Activated CD8-positive, alpha-beta memory T cell treated with anti-CD3 and anti-CD28 coated beads for 4 hours (primary cell): Measurements from ENCODE around the gene UMODL1.

Experiments used
- DNase-seq, 2 donors: peaks; one replicate each; pipeline ENCODE4 v3.0.0-alpha.2; 2020; ENCODE audit warnings: low read depth in 2 of 2

UMODL1 gene

DNA sequence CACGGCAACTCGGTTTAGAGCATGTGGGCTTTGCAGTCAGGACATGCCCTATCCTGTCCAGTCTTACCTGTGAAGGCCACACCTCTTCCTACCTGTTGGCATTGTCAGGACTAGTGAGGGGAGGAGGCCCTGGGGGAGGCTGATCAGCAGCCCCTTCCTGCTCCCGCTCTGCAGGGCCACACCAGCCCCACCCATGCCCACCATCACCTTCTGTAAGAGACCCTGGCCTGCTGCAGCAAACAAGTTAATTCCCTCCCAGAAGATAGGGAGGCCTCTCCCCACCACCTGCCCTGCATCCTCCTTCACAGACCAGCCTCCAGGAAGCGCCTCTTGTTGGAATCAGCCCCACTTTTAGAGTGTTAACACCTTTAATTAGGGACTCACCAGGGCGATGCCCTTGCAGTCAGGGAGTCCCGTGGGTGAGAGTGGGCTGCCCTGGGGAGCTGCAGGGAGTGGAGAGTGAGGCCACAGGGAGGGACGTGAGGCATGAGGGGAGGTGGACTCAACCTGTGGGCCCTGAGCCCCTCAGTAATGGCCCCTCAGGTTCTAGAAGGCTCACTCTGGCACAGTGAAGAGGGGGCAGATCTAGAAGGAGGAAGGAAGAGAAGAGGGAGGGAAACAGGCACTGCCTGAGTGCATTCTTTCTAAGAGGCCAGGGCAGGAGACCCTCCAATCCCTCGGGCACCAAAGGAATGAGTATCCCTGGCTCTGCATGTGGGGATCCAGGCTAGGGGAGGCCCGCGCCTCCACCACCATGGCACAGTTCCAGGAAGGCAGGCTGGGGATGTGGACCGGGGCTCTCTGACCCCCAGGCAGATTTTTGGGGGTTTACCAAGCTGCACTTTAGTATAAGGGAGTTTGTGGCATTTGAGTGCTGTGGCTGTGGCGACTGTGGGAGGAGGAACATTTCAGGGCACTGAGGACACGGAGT is 8.2 kb downstream of the UMODL1 start:
- no peak for DNase-seq

DNA sequence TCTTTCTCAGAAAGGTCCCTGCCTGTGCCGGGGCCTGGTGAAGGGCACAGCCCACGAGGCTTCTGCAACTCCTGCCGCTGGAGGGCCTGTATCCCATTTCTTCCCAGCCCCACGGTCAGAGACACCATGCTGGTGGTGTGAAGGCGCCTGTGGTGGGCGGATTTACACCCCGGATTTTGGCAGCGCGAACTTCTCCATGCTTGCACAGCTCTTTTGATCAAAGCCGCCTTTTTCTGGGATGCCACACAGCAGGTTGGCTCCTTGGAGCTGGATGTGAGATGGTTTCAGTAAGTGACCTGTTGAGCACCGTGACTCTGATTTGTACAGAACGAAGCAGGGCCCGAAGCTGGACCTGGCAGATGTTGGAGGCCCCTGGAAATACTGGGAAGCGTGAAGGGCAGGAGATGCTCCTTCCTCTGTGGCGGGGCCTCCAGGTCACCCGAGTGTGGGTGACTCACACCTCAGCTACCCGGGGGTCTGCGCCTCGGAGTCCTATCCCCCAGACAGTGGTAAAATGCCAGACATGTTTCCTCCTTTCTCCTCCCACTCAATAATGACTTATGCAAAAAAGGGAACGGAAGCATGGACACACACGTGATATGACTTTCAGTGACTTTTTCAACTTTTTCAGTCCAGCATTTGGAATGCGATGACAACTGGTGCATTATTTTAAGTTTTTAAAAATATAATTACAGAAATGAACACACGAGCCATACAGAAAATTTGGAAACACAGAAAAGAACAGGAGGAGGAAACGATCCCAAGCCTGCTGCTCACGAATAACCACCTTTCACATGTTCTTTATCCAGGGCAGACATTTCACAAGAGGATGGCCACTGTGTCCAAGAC is 9.0 kb downstream of the UMODL1 start:
- DNase-seq, result no peak

DNA sequence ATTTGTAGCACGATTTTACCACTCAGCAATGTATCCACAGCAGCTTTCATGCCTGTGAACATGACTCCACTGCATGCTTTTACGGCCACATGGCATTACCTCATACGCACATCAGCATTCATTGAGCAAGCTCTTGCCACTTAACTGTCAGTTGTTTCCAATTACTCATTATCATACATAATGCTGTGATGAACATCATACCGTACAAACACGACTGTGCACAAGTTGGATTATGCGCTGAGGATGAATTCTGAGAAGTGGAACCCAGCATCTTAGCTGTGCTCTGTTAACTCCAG is 9.6 kb downstream of the UMODL1 start:
- DNase-seq, result no peak

DNA sequence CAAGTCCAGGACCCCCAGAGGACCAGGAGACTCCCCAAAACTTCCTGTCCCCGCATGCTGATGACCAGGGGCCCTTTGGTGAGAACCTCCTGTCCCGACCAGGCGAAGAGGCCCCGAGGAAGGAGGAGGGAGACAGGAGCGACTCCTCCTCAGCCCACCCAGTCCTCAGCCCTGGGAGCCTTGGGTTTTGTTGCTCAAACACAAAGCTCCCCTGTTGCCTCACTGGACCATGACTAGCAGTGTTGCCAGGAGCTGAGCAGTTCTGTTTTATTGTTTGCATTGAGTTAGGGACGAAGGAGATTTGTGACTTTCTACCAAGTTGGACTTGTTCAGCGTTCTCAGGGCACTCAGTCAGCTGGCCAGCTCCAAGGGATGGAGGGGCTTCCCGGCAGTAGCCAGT is 10.0 kb downstream of the UMODL1 start:
- DNase-seq, result no peak

DNA sequence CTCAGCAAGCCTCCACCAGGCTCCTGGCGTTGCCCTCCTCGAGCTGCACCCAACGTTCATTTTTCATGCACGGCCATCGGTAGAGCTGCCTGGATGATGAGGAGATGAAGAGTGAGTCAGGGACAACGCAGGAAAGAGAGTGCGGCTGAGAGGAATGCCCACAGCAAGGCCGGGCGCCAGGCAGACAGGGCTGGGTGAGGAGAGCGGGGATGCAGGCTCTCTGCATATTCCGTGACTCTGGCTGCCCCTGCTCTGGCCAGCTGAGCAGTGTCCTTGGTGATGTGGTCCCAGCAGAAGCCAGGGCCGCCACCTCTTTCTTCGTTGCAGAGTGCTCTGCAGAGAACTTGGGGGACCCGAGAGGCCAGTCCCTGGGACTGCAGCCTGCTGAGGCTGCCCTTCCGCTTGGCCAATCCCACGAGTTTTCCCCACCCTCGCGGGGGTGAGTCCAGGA is 10.8 kb downstream of the UMODL1 start:
- DNase-seq, result no peak

DNA sequence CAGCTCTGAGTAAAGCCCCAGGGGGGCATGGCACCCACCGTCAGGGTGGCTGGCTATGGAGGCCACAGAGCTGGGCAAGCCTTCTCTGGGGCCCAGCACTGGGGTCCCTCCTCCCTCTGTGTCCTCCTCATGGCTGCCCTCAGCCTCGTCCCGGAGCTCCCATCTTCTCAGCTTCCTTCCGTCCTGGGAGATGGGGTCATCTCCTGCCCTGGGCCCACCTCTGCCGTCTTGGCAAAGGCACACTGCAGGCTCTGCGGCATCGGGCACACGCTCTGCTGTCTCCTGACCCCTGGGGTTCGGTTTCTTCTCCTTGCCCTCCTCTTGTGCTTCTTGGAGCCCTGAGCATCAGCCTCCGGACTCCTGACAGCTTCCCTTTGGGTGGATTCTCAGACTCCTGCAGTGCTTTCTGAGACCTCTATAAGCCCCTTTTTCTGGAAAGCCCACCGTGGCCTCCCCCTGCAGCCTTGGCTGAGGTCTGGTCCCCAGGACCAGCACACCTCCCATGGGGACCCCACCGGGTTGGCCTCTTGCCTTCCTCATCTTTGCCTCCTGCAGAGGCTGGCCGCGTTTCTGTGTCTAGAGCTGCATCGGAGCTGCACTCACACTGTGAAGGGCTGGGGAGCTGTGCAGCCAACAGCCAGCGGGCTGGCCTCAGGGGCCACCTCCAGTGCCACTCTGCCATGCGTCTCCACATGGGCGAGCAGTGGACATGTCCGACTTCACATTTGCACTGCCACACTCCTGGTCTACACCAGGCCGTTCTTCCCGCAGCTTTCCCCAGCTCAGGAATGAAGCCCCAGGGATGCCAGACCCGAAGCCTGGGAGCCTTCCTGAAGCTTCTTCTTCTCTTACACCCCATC is 11.6 kb downstream of the UMODL1 start:
- DNase-seq, result no peak

DNA sequence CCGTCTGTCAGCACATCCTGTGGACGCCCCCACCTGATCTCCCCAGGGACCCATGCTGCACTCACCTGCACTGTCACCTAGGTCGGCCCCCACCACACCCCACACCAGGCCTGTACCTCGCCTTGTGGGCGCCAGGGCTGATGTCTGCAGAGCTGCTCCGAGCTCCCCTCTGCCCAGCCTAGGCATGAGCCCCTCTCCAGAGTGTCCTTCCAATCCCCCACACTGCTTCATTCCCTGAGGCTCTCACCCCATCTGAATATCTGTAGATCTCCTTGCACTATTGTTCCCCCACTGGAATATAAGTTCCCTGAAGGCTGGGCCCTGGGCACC is 12.2 kb downstream of the UMODL1 start:
- no peak for DNase-seq

DNA sequence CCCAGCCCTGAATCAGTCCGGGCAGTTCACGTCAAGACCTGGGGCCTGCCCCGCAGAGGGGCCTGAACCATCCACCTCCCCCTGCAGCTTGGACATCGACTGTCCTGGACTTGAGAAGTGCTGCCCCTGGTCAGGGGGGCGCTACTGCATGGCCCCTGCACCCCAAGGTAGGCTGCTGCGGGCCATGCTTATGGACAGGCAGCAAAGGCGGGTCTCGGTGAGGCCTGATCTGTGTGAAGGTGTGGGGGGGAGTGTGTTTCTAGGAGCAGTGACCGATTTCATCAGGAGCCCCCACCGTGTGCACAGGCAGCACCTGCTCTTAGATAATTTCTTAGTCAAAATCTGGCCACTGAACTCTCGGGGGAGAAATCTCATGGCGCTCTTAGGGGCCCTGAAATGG is 13.0 kb downstream of the UMODL1 start:
- no peak for DNase-seq

DNA sequence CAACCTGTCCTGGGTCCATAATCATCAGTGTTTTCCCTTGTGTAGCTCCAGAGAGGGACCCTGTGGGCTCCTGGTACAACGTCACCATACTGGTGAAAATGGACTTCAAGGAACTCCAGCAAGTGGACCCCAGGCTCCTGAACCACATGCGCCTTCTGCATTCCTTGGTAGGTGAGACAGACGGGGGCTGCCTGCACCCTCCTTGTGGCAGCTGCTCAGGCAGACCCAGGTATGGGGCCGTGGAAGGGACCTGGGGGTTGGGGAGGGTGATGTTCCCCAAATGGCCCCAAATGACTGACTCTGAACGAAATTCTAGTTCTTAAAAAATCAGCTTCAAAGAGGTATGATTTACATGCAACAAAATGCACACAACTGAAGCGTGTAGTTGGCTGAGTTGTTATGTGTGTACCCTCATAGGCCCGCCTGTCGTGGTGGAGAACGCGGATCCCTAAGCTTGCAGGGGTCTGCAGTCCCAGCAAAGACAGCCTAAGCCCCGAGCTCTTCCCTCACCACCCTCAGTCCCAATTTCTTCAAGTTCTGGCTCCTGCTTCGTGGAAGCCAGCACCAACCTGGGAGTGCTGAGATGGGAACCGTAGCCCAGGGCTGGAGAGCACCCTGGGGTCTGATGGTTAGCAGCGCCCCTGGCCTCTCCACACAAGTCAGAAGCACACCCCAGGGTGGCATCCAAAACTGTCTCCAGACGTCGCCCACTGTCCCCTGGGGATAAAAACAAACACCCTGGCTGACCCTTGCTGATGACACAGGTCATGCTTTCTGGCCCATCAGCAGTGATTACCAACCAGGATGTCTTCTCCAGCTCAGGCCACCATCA is 14.3 kb downstream of the UMODL1 start:
- DNase-seq, result no peak

DNA sequence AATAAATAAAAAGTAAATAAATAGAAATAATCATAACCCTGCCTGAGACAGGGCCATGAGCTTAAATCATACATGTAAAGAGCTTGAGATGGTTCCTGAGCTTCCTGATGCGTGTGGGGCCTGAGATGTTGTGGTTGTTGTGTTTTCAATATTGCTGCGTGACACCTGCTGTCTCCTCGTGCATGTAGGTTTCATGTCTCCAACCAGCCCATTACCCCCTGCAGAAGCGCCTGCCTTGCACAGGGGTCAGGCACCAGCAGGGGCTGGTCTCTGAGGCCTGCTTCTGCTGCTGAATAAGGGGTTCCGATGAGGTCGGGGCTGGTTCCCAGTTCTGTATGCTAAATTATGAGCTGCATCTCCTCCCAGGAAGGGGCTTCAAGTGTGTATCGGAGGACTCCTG is 15.9 kb downstream of the UMODL1 start:
- no peak for DNase-seq

DNA sequence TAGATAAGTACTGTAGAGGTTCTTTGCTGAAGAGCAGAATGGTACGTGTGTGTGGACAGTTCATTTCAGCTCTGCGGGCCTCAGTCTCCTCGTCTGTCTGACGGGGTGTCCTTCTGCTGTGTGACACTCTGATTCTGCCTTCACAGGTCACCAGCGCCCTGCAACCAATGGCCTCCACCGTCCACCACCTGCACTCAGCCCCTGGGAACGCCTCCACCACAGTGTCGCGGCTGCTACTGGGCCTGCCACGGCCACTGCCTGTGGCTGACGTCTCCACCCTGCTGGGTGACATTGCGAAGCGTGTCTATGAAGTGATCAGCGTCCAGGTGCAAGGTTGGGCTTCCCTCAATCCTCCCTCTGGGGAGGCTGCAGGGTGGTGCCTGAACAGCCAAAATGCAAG is 17.0 kb downstream of the UMODL1 start:
- DNase-seq, result no peak

DNA sequence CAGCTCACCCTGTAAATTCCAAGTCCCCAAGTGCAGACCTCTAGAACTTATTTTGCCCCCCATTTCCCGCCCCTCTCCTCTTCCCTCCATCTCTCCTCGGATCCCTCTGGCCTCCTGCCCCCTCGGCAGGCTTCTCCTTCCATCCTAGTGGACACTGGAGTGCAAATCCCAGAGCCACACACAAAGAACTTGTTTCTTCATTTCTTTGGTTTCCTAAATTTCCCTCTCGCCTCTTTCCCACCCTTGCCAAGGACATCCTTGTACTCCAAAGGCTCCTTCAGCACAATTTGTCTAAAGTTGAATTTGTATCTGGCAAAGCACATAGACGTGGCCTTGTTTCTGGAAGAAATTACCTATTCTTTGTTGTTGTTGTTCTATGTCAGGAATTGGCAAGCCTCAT is 17.5 kb downstream of the UMODL1 start:
- no peak for DNase-seq

DNA sequence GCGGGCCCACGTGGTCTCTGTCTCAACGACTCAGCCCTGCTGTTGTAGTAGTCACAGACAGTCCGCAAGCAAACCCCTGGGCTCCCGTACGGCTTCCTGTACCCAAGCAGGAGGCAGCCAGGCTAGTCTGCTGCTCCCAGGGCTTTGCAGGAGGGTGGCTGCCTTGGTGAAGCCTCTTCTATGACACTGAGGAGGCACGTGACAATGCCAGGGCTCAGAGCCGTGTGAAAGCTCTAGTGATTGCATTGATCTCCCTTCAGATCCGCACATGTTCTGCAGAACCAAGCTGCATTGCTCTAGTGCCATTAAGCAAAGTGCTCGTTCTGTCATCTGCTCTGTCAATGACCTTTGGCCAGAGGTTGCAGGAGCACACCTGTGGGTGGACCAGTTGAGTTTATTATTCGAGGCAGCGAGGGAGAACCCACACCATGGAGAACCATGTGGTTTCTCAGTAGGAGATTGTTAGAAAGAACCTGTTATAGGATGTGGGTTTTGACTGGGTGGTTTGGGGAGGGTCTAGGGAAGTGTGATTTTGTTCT is 18.0 kb downstream of the UMODL1 start:
- DNase-seq, result no peak

DNA sequence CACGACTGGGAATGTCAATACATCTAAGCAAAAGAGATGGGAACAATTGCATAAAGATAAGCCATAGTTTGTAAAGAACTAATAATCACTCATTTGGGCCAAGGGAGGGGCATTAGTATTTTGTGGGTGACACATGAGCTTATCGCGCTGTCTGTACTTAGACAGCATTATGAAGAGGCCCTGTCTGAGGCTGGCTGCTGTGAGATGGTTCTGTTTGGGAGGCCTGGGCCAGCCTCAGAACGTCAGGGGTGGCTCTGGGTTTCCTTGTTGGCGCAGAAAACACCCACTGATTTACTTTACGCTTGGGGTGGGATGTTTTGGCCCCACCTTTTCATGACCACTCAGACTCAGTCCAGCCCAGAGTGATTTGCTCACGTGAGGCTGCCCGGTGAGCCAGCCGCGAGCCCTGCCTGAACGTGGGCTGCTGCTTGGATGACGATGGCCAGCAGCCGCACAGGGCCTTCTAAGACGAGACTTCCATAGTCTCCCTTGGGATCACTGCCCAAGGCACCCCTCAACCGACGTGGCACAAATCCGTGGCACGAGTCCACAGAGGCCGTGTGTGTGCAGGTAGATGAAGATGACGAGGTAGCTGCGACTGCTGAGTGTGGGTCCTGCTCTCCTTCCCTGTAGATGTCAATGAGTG is 18.7 kb downstream of the UMODL1 start:
- no peak for DNase-seq

DNA sequence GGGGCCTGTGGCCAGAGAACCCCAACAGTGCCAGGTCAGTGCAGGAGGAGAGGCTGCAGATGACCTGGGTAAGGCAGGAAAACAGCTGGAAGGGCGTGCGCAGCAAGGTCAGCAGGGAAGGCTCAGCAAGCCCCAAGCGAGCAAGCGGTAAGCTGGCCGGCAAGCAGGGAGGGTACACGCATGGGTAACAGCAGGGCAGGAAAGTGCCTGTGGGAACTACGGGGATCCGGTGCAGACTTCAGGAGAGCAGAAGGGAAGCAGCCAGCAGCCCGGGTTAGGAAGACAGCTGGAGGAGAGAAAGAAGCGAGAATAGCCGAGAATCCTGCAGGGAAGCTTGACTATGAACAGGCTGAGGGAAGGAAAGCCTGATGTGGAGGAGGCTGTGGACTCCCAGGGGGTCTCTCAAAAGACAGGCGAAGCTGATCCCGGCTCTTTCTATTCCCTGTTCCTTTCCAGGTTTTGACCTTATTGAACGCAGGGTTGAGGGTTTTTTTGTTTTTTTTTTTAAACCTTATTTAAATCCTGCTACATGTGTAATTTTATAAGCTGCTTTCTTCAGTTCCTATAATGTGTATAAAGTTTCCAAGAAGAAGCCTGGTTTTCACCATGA is 20.9 kb downstream of the UMODL1 start:
- DNase-seq, result no peak

DNA sequence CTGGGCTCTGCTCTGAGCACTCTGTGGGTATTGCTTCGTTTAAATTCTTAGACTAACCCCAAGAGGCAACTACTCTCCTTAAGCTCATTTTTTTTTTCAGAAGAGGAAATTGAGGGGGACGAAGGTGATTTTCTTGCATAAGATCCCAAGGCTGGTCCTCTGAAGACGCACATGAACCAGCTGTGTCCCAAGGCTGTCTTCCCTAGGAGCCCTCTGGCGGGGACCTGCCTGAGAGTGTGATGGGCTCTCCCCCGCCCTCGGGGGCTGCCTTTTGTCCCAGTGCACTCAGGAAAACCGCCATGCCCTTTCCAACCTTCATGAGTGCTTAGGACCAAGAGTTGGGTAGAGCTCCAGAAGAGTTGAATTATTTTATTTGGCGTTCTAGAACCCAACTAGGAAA is 21.7 kb downstream of the UMODL1 start:
- no peak for DNase-seq

DNA sequence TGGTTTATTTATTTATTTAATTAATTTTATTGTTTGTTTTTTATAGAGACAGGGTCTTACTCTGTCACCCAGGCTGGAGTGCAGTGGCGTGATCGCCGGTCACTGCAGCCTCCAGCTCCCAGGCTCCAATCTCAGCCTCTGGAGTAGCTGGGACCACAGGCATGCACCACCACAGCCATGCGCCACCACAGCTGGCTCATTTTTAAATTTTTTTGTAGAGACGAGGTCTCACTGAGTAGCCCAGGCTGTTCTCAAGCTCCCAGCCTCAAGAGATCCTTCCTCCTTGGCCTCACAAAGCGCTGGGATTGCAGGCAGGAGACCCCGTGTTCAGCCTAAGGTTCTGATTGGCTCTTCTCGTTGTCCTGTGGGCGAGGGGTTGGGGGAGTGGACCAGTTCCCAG is 22.1 kb downstream of the UMODL1 start:
- DNase-seq, result no peak

DNA sequence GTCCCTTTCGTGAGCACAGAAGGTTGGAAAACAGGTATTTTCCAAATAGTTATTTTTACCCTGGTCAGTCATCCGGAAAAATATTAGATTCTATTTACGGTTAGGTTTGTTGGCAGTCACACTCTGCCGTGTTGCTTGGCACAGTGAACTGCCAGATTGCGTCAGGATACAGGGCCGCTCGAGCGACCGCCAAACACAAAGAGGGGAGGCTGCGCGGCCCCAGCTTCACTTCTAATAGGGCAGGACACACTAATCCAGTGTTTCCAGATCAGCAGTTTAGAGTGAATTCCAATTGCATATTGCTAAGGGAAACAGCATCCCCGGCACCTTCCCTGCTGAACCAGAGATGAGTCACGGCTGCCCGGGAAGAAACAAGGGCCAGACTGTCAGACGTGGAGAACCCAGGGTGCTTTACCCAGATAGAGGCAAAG is 22.9 kb downstream of the UMODL1 start:
- no peak for DNase-seq

DNA sequence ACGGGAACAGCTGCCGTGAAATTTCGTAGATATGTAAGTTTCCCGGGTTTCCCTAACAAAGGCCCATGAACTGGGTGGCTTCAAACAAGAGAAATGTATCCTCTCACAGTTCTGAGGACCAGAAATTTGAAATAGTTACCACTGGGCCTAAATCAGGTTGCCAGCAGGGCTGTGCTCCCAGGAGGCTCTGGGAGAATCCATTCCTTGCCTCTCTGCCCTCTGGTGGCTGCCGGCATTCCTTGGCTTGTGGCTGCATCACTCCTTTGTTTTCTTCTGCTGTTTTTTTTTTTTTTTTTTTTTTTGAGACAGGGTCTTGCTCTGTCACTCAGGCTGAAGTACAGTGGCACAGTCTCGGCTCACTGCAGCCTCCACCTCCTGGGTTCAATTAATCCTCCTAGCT is 23.7 kb downstream of the UMODL1 start:
- DNase-seq, result no peak

DNA sequence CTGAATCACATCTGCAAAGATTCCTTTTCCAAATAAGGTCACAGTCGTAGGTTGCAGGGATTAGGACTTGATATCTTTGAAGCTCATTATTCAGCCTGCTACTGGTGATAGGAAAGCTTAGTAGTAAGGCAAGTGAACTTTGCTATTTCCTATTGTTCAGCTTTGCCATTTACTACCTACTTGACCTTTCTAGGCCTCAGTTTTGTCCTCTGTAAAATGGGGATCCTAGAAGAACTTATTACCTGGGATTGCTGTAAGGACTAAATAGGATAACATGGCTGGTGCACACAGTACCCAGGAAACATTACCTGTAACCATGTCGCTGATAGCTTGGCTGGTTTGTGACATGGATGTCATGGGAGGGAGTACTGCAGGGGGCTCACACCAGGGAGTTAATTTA is 24.5 kb downstream of the UMODL1 start:
- no peak for DNase-seq
